HCEC 1CT (cell line): ENCODE data around the gene XXYLT1.
"Not testable (repeated sequence)": the region's sequence is repeated elsewhere in the genome, so short reads cannot be mapped to it uniquely, and the experiment has no call there.

ENCODE experiments used
- DNase-seq: peaks from one replicate; pipeline ENCODE4 v3.0.0-alpha.2; 2017

XXYLT1 gene

GRCh38 chr3:195203606-195204005 is 67.4 kb downstream of the XXYLT1 start:
- no peak for DNase-seq

GRCh38 chr3:195201295-195201694 is 69.7 kb downstream of the XXYLT1 start:
- no peak for DNase-seq

GRCh38 chr3:195200010-195200822 is 70.7 kb downstream of the XXYLT1 start:
- DNase-seq, result no peak

GRCh38 chr3:195198426-195199346 is 72.3 kb downstream of the XXYLT1 start:
- no peak for DNase-seq

DNA sequence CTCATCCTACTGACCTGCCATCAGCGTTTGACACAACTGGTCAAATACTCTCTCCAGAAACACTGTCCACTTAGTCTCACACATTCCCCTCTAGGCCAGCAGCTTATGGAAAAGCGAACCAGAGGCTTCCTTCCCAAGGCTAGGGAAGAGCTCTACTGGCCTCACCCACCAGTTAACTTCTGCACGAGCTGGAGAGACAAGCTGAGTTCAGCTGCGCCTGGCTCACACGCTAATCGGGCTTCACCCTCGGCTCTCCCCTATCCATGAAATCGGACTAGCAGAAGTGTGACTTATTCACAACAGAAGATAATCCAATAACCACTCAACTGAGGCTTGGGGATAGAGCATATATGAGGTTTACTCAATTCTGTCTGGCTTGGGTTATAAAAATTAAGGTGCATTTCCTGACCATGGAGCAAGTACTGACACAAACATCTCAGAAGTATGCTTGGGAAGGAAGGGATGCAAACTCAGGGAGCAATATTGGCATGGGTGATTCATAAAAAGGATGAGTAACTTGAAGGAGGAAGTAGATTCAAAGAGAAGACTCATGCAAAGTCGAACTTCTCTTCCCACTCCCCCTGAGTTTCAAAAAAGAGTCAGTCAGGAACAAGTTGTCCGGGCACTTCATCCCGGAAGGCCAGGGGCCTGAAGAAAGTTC is 73.1 kb downstream of the XXYLT1 start:
- peak; percentile 85 for DNase-seq

DNA sequence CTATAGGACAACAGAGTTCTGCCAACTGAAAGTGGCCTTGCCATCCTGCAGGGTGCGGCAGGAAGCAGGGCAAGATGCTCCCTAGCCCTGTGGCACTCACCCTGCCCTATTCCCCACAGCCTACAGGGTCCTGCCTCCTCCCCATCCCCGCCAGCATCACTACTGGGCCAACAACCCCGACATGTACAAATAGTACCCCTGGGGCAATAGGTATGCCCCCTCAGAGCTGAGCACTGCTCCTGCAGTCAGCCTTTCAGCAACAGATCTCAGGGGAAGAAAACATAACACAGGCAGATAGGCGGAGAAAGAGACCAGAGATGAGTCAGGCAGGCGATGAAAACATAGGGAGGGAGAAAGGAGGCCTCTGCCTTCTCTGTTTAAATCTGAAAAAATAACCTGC is 74.7 kb downstream of the XXYLT1 start:
- DNase-seq, result peak; percentile 43

DNA sequence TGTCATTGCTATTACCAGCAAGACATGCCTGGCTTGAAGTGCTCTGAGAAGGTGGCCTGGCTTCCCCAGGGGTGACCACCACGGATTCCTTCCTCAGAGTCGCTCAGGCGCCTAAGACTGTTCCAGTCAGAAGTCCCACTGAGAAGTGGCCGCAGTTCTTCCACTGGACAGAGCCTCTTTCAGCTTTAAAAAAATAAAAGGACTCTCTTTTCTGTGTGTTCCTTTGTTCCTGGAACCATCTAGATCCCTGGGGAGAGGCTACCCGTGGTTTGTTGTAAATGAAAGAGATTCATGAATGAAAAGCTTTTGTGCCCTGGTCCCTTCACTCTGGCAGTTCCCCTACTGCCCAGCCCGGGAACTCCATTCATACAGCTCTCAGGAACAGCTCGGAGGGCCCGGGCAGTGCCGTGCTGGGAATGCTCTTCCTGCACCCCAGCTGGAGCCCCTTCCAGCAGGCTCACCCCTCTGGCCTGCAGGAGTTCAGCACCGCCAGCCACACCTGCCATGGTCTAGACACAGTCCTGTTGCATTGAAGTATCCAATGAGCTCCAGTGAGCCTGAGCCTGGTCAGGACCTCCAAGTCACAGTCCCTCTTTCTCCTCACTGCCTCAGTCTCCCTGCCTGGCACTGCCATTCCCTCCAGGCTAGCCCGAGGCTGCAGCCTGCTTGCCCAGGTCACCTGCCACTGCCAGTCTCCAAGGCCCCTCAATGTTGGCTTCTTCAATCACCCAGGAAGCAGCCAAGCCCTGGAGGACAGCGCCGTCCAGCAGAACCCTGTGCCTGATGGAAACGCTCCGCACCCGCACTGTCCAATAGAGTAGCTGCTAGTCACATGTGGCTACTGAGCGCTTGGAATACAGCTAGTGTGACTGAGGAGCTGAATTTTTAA is 75.4 kb downstream of the XXYLT1 start:
- no peak for DNase-seq

DNA sequence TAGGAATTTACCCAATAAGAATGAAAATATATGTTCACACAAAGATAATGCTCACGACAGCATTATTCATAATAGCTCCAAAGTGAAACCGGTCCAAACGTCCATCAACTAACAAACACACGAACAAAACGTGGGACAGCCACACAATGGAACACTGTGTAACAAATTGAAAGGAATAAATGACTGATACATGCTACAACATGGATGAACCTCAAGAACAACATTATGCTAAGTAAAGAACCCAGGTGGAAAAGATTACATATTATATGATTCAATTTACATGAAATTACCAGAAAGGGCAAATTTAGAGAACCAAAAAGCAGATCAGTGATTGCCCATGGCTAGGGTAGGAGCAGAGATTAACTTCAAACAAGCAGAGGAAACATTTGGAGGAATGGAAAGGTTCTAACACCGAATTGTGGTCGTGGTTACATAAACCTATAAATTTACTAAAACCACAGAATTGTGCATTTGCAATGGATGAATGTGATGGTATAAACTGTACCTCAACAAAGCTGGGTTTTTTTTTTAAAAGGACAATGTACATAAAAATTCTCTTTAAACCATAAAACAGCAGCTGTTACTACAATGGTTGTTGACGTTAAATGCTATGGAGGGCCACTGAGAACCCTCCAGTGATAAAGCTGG is 76.3 kb downstream of the XXYLT1 start:
- no peak for DNase-seq

DNA sequence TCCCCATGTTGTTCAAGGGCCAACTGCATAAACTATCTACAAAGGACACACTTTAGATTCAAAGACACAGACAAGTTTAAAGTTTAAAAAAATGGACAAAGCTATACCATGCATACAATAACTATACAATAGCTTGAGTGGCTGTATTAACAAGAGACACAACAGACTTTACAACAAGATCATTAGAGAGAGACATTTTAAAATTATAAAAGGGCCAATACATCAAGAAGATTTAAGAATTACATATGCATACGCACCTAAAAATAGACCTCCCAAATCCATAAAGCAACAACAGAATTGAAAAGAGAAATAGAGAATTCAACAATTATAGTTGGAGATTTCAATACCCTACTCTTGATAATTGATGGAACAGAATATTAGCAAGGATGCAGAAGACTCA is 79.4 kb downstream of the XXYLT1 start:
- no peak for DNase-seq

DNA sequence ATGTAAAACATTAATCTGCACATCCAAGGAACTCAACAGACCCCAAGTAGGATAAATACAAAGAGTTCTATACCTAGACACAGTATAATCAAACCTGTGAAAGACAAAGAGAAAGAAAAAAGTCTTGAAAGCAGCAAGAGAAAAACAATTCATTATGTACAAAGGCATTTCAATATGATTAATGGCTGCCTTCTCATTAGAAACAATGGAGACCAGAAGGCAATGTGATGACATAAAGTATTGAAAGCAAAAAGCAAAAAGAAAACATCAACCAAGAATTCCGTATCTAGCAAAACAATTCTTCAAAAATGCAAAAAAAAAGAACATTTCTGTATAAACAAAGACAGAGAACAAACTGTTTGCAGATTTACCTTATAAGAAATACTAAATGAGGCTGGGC is 81.1 kb downstream of the XXYLT1 start:
- no peak for DNase-seq

DNA sequence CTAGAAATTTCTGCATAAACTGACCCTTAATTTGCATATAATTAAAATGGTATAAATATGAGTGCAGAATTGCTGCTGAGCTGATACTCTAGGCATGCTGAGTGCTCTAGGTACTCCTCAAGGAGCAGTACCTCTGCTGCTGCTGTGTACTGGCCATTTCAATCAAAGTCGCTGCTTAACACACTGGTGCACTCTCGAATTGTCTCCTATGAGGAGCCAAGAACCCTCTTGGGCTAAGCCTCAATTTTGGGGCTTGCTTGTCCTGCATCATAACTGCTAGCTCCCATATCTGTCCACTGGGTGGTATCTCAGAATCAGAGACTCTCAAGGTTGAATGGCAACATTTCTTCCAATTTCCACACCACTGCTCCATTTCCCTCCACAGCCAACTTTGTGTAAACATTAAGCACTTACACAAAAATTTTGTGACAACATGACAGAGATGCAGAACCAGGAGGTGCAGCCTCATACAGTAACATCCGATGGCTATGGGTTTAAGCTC is 82.5 kb downstream of the XXYLT1 start:
- no peak for DNase-seq

DNA sequence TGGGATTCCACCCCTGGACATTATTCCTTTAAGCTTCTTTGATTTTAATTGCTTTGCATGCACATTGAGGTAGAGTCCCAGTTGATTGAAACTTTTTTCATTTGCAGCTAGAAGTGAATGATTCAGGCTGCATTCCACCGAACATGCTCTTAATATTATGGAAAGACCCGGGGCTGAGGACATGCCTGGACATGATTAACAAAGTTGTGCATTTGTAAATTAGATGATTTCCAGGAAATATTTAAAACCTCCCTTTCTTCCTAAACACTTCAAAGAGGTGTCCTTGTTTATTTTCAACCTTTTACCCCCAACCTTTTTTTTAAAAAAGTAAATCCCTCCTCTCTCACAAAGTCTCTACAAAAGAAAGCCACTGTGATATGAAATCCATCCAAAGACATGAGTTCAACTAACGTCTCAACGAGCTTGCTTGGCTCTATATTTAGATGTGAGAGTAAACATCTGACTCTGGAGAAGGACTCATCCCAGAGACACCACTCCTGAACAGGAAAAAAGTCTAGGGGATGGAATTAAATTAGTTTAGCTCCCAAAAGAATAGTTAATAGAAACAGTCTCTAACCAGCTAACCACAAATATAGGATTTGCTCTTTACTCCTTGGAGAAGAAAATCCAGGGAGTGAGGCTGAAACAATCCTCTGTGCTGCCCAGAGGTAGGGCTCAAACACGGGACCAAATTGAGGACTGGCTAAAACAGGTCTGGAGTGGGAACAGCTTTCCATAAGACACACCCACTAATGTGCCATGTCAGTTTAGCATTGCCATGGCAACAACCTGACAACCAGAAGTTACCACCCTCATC is 83.1 kb downstream of the XXYLT1 start:
- DNase-seq, result peak; percentile 34

DNA sequence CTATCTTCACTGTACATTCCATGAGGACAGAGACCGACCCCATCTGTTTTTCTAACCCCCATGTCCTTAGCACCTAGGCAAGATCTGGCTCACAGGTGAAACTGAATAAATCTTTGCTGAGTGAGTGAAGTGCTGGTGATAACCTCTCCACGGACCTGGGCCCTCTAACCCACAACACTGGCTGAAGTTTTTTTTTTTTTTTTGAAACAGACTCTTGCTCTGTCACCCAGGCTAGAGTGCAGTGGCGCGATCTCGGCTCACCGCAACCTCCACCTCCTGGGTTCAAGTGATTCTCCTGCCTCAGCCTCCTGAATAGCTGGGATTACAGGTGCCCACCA is 84.3 kb downstream of the XXYLT1 start:
- not testable (repeated sequence) for DNase-seq

GRCh38 chr3:195186041-195186709 is 84.8 kb downstream of the XXYLT1 start:
- DNase-seq, result no peak

- DNase-seq, result no peak
These were observed 85.4 kb downstream of the XXYLT1 start for GRCh38 chr3:195185583-195185982.

- no peak for DNase-seq
These were observed 86.1 kb downstream of the XXYLT1 start for GRCh38 chr3:195184716-195185421.

DNA sequence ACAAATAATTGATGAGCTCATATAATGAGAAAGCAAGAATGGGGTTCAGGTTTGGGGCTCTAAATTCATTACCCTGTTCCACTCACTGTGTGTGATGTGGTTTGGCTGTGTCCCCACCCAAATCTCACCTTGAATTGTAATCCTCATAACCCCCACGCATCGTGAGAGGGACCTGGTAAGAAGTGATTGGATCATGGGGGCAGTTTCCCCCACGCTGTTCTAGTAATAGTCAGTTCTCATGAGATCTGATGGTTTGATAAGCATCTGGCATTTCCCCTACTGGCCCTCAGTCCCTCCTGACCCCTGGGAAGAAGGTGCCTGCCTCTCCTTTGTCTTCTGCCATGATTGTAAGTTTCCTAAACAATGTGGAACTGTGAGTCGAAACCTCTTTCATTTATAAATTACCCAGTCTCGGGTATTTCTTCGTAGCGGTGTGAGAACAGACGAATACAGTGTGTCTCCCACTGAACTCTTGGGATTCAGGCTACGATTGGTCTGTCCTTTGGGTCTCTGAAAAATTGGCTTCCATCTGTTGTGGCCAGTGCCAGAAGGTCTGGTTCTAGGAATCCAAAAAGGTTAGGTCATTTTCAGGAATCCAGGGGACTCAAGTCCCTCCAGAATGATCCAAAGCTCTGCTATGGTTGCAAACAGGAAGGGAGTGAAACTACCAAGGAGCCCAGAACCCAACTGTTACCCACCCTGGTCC is 87.7 kb downstream of the XXYLT1 start:
- DNase-seq, result no peak

DNA sequence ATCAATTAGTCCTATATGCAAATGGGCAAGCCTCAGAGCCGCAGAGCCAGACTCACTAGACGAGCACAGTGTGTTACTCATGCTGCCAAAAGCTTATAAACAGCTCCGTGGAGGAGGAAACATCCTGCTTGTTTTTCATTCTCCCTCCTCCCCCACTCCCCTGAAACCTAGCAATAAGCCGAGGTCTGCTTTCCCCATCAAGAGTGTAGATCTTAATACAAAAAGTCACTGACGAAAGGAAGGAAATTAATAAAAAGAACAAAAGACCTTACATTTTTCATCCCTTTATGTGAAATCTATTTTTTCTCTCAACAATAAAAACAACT is 88.5 kb downstream of the XXYLT1 start:
- peak; percentile 68 for DNase-seq
